DMS153 treated with DMSO at 0.1 percent for 48 hours (cell line): ENCODE measurements around the gene CYTH1.

Source experiments
- DNase-seq: peaks from one replicate; lab custom pipeline; 2025; ENCODE audit not compliant: unreplicated experiment; lab: John Stamatoyannopoulos, UW

The CYTH1 gene

GRCh38 chr17:78737332-78737731, 44.7 kb downstream of the CYTH1 start:
- no peak for DNase-seq

DNA sequence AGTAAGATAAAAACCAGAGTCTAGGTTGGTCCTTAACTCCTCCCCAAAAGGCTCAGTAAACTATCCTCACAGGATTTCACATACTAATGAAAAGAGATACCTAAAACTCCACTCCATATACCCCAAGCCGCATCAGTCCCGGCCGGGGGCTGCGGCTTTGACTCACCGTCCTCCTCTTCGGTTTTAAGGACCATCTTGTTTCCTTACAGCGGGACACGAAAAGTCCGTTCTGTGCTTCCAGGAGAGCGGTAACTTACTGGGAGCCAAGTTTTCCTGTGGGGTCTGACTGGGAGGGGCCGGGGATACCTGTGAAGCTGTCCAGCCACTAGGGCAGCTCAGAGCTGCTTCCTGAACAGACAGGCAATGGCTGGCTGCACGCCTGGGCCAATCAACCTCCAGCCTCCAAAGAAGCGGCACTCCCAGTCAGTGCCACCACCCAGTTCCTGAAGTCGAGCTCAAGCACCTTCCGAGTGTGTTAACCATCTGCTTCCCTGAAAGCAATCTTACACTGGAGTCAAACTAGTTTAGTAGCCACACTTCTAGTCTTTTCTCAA, 45.5 kb downstream of the CYTH1 start:
- DNase-seq: peak; percentile 52

DNA sequence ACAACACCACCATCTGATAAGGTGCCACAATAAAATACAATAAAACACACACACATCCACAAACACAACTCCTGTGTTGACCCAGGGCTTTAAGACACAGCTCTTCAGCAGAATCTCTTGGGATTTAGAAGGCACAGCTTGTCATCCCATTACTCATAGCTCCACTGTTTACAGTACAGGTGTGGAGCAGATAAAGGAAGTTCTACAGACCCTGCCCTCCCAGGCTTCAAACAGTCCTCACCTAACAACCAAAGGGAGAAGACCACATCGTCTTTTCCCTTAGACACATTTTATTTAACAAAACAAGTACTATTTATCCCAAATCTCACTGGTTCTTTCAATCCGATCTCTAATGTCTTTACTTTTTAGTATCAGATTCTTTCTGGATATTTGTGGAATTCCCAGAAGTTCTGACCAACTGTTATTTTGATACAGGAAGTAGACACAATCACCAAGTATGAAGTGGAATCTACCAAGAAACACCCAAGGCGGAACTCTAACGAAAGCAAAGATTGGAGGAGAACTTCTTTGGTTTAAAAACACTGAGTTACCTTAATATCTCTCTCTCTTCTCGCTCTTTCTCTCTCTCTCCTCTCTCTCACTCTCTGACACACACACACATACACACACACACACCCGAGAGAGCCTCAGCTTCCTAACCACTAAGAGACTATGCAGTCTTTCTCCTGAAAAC, 46.1 kb downstream of the CYTH1 start:
- DNase-seq: peak; percentile 19

GRCh38 chr17:78734793-78735641, 47.1 kb downstream of the CYTH1 start:
- DNase-seq: no peak

GRCh38 chr17:78732354-78732753, 49.7 kb downstream of the CYTH1 start:
- no peak for DNase-seq

DNA sequence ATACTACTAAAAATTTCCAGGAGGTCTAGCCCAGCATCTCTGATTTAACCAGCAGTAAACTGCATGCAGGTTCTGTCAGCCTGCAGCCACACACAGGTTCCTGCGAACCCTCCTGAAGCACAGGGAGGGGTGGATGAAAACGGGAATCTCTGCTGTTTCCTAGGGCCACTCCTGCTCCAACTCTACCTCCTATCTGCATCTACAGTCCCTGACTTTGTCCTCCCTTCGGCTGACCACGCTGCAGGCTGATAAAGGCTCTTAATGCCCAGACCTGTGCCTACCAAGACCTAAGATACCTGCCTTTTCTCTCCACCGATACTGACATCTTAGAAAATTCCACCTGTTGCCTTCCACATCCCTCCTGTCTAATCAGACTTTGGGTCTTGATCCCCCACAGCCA, 50.2 kb downstream of the CYTH1 start:
- DNase-seq: no peak

DNA sequence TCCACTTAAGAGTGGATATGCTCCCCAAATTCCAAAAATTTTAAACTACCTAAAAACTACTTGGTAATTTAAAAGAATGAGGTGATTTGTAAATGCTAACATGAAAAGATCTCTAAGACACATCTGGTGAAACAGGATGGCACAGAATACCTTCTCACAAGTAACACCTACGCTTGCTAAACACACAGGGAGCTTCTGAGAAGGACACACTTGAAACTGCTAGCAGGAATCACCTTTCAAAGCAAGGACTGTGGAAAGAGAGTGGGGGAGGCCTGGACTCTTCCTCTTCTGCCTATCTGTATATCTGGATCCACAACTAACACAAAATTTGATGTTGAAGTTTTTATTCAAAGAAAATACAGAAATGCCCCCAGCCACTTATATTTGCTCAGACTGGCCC, 52.4 kb downstream of the CYTH1 start:
- DNase-seq: no peak

DNA sequence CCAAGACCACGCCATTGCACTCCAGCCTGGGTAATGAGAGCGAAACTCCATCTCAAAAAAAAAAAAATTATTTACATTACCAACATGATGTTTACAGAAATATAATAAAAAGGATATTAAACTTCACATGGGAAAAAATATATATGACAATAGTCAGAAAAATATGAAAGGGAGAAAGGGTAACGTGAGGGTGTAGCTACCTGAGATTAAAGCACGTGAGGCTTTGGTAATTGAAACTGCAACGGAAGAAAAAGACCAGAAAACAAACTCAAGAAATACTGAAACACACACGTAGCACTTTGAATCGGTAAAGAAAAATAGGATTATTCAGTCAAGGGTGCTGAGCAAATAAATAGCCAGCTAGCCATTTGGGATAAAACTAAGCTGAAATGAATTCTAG, 53.6 kb downstream of the CYTH1 start:
- DNase-seq: no peak

DNA sequence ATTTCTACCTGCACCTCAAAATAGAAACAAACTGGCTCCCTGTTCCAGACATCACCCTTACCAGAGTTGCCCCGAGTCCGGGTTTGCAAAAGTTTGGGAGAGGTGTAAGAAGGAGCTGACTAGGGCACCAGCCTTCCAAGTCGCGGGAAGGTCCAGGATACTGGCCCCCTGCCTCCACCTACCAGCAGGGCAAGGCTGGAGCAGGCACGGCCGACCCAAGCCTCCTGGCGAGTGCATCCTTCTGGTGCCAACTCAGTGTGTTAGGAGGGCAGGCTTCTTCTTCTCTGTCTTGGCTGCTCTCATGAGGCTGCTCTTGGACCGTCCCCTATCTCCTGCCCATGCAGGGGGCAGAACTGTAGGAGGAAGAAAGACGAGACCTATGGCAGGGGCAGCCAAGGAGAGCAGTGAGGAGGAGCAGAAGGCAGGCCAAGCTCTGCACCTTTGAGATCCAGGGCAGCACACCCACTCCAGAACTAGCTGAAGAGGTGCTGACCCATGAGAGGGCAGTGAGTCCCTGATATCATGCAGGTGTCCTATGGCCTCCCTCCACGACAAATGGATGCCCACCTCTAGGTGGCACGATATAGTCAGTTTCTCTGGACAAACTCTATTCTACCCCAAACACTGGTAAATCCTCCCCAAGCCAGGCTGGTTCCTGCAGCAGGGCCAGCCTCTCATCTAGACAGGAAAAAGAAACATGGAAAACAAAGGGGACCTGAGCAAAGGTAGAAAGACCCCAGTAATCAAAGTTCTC, 54.4 kb downstream of the CYTH1 start:
- no peak for DNase-seq

- DNase-seq: no peak
Observed at GRCh38 chr17:78727057-78727456, 55.0 kb downstream of the CYTH1 start.

GRCh38 chr17:78726513-78726912, 55.6 kb downstream of the CYTH1 start:
- DNase-seq: no peak

DNA sequence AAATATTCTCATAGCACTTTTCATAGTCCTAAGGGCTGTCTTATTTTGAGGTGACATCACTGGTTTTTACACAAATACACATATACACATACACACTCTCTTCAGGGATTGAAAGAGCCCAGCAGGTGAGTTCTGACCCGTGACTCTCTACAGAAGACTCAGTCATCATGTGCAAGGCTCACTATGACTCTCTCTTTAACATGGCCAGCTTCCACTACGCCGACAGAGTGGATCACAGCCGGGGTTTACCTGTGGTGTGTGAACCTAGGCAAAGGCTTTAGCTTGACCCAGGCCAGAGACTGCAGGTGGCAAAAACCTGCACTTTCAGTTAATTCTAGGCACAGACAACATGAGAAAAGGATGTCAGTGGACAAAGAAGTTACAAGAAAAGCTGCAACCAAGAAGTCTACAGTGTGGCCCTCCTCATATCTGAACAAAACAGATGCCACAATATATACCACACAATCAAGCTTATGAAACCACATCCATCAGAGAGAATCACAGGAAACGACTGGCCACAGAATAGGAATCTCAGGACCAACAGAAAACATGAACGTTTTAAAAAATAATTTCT, 56.5 kb downstream of the CYTH1 start:
- no peak for DNase-seq

- no peak for DNase-seq
Observed at GRCh38 chr17:78724999-78725398, 57.1 kb downstream of the CYTH1 start.

GRCh38 chr17:78724544-78724943, 57.5 kb downstream of the CYTH1 start:
- no peak for DNase-seq

GRCh38 chr17:78723957-78724356, 58.1 kb downstream of the CYTH1 start:
- no peak for DNase-seq

DNA sequence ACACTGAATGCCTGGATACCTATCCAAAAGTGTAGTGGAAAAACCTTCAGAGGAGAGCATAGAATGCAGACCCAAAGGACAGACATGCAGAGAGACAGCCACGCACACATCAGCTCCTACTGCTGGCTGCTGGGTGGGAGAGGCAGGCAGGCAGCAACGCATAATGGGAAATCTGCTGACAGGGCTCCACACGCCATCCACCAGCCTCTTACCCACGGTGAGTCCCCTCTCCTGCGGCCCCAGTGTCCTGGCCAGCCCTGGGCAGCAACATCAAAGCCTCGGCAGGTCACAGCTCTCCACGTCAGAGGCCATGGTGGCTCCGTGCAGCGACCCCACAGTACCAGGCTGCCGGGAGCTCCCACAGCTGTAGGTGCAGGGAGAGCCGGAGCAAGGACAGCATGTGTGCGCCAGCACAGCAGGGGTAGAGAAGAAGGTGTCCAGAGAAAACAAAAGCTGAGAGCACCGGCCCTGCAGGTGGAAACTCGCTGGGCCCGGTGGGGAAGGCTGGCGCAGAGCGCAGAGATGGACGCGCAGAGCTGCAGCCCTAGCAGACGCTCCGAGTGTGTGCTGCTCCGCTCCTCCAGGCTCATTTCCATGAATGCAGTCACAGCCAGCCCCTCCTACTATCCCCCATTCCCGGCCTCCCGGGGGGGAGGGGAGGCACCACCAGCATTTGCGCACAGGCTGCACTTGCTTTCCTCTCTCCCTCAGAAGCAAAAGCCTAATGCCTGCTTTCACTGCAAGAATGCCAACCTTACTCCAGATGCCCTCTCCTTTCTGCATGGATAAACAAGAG, 58.9 kb downstream of the CYTH1 start:
- DNase-seq: no peak

DNA sequence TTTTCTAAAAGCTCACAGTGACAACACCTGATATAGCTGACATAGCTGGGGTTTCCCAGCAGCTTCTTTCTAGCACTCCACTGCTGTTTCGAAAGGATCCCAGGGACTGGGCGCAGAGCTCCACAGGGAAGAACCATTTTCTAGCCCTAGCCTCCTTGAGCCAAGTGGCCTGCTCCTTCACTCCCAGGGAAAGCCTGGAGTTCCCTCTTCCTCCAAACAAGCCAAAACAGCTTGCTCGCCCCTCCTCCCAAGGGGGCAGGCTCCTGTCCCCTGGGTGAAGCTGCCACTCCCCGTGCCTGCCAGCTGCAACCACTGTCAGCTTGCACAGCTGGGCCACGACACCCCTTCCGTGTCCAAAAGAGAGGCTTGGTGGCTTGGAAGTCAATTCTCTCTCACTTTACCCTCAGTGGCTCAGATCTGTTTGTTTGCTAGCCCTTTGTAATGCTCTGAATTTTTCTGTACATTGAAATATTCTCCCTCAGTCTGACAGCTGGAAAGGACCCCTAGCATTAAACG, 59.8 kb downstream of the CYTH1 start:
- DNase-seq: no peak

GRCh38 chr17:78719630-78720298, 62.3 kb downstream of the CYTH1 start:
- no peak for DNase-seq

GRCh38 chr17:78718575-78719208, 63.4 kb downstream of the CYTH1 start:
- no peak for DNase-seq
